GM23248 (cell line): ENCODE measurements around the gene ALOX12B.

ENCODE experiments used
- EZH2 ChIP-seq: fragments of 200-600 bp; sonication (generic); IDR thresholded peaks from 2 replicates; pipeline ENCODE4 v1.6.1; 2018; ENCODE audit warnings: antibody characterized with exemption, mild to moderate bottlenecking; ENCODE audit not compliant: insufficient read depth, poor library complexity, severe bottlenecking
- EZH2phosphoT487 ChIP-seq: fragments of 200-600 bp; sonication (generic); IDR thresholded peaks from 2 replicates; pipeline ENCODE4 v1.6.1; 2018; ENCODE audit warnings: antibody characterized with exemption, moderate library complexity, mild to moderate bottlenecking, low read depth; ENCODE audit not compliant: insufficient read depth

GRCh38 chr17:8044819-8045810, 42.4 kb downstream of the ALOX12B start:
- no peak for TF ChIP-seq EZH2phosphoT487
- TF ChIP-seq EZH2, result no peak
